ENCODE results near the gene ANKRD18A.
"Not testable (repeated sequence)": the region's sequence is repeated elsewhere in the genome, so short reads cannot be mapped to it uniquely, and the experiment has no call there.

ANKRD18A gene

GRCh38 chr9:38583765-38584164, 36.6 kb downstream of the ANKRD18A start:
- DNase-seq (ENCODE audit: extremely low spot score); POLR2A ChIA-PET; CTCF ChIA-PET: not testable (repeated sequence)

GRCh38 chr9:38580112-38580511, 40.3 kb downstream of the ANKRD18A start:
- CTCF ChIA-PET; POLR2A ChIA-PET; DNase-seq (ENCODE audit: extremely low spot score): not testable (repeated sequence)

GRCh38 chr9:38576181-38576580, 44.2 kb downstream of the ANKRD18A start:
- POLR2A ChIA-PET; CTCF ChIA-PET; DNase-seq (ENCODE audit: extremely low spot score): not testable (repeated sequence)

- CTCF ChIA-PET; DNase-seq (ENCODE audit: extremely low spot score); POLR2A ChIA-PET: not testable (repeated sequence)
These were observed 54.3 kb downstream of the ANKRD18A start for GRCh38 chr9:38566048-38566447.

GRCh38 chr9:38565178-38565577, 55.2 kb downstream of the ANKRD18A start:
- POLR2A ChIA-PET; CTCF ChIA-PET; DNase-seq (ENCODE audit: extremely low spot score): not testable (repeated sequence)

DNA sequence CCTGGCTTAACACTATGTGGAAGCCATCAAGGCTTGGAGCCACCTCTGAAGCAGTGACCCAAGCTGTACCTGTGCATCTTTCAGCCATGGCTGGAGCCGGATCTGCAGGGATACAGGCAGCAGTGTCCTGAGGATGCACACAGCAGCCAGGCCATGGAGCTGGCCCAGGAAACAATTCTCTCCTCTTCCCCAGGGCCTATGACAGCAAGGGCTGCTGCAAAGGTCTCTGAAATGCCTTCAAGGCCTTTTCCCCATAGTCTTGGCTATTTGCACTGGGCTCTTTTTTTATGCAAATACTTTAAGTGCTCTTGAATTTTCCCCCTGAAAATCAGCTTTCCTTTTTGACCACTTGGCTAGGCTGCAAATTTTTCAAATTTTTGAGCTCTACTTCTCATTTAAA, 56.5 kb downstream of the ANKRD18A start:
- POLR2A ChIA-PET; DNase-seq (ENCODE audit: extremely low spot score); CTCF ChIA-PET: not testable (repeated sequence)

DNA sequence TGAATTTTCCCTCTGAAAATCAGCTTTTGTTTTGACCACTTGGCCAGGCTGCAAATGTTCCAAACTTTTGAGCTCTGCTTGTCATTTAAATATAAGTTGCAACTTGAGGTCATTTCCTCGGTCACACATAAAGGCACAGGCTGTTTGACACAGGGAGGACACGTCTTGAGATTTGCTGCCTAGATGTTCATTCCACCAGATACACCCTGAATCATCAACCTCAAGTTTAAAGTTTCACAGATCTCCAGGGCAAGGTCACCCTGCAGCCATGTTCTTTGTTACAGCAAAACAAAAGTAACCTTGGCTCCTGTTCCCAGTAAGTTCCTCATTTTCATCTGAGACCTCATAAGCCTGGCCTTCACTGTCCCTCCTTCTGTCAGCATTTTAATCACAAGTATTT, 59.3 kb downstream of the ANKRD18A start:
- POLR2A ChIA-PET, CTCF ChIA-PET: not testable (repeated sequence)

GRCh38 chr9:38559172-38559571, 61.2 kb downstream of the ANKRD18A start:
- CTCF ChIA-PET; DNase-seq (ENCODE audit: extremely low spot score); POLR2A ChIA-PET: not testable (repeated sequence)

More for the DNA sequence above, 59.3 kb downstream of the ANKRD18A start:
- not testable (repeated sequence) for DNase-seq (ENCODE audit: extremely low spot score)

GRCh38 chr9:38557746-38558145, 62.6 kb downstream of the ANKRD18A start:
- POLR2A ChIA-PET; DNase-seq (ENCODE audit: extremely low spot score); CTCF ChIA-PET: not testable (repeated sequence)

GRCh38 chr9:38554966-38555365, 65.4 kb downstream of the ANKRD18A start:
- CTCF ChIA-PET, POLR2A ChIA-PET: not testable (repeated sequence)

DNA sequence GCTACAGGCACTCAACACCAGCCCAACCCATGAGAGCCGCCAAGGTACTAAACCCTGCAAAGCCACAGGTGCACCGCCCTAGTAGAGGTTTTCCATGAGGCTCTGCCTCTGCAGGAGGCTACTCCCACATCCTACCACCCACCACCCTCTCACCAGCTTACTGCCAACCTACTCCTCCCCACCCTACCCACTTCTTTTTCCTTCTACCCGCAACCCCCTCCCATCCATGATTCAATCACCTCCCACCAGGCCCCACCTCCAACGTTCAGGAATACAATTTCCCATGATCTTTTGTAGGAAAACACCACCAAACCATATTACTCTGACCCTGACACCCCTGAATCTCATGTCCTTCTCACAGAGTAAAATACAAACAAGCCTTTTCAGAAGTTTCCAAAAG, 67.4 kb downstream of the ANKRD18A start:
- DNase-seq (ENCODE audit: extremely low spot score); POLR2A ChIA-PET; CTCF ChIA-PET: not testable (repeated sequence)

More at GRCh38 chr9:38554966-38555365, 65.4 kb downstream of the ANKRD18A start:
- not testable (repeated sequence) for DNase-seq (ENCODE audit: extremely low spot score)

- POLR2A ChIA-PET; DNase-seq (ENCODE audit: extremely low spot score); CTCF ChIA-PET: not testable (repeated sequence)
These were observed 73.8 kb downstream of the ANKRD18A start for GRCh38 chr9:38546497-38547163.

DNA sequence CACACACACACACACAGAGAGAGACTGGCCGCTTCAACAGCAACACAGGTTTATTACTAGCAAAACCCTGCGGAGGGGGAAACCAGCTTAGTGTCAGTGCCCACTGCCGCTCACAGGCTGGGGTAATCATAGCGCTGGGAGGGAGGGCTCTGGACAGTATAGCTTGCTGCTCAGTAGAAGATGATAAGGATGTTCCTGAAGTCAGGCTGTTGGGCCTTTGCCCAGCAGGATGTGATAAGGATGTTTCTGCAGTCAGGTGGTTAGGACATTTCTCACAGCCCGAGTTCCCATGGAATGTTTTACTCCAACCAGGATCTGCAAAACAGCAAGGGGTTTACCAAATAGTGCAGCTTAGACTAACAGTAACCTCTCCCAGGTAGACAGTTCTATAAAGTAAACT, 79.9 kb downstream of the ANKRD18A start:
- POLR2A ChIA-PET; DNase-seq (ENCODE audit: extremely low spot score): not testable (repeated sequence)
- CTCF ChIA-PET: interaction anchor here (1.0 kb wide), 1 partner anchor 129 kb away, joined by 3 read pairs; no protein-coding TSS in a partner anchor

DNA sequence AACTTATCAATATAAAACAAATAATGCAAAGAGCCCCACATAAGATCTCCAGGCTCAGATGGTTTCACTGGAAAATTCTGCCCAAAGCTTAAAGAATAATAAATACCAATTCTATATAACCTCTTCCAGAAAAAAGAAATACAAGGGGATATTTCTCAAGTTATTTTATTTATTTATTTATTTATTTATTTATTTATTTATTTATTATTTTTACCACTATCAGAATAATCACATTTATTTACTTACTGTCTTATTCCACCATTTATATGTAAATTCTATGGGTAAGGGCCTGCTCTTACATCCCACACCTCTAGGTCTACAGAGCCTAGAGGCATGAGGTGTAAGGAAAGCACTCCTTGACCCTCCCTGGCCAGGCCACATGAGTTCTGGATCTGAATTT, 91.1 kb downstream of the ANKRD18A start:
- POLR2A ChIA-PET: no interaction called here
- DNase-seq (ENCODE audit: extremely low spot score): no peak
- CTCF ChIA-PET: interaction anchor here (1.2 kb wide), 1 partner anchor 14 kb away, joined by 5 read pairs; no protein-coding TSS in a partner anchor
- TF ChIP-seq, protein P1, sequence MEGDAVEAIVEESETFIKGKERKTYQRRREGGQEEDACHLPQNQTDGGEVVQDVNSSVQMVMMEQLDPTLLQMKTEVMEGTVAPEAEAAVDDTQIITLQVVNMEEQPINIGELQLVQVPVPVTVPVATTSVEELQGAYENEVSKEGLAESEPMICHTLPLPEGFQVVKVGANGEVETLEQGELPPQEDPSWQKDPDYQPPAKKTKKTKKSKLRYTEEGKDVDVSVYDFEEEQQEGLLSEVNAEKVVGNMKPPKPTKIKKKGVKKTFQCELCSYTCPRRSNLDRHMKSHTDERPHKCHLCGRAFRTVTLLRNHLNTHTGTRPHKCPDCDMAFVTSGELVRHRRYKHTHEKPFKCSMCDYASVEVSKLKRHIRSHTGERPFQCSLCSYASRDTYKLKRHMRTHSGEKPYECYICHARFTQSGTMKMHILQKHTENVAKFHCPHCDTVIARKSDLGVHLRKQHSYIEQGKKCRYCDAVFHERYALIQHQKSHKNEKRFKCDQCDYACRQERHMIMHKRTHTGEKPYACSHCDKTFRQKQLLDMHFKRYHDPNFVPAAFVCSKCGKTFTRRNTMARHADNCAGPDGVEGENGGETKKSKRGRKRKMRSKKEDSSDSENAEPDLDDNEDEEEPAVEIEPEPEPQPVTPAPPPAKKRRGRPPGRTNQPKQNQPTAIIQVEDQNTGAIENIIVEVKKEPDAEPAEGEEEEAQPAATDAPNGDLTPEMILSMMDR (IDR thresholded peaks at IDR 0.05; ENCODE audit: control extremely low read depth, extremely low read depth, low read depth, missing control alignments): no peak

All from GM10248 (cell line).